ENCODE results near the gene SORCS3. TPM values are rescaled to one million over a fixed set of nuclear protein-coding genes. Genes with fewer than 3 reads are reported as not detected.

The SORCS3 gene
- total and polyA plus RNA-seq, 9 of the 15 experiments (the other 6 are each of a cell fraction or from before 2014, with no cell fraction given), result not detected

DNA sequence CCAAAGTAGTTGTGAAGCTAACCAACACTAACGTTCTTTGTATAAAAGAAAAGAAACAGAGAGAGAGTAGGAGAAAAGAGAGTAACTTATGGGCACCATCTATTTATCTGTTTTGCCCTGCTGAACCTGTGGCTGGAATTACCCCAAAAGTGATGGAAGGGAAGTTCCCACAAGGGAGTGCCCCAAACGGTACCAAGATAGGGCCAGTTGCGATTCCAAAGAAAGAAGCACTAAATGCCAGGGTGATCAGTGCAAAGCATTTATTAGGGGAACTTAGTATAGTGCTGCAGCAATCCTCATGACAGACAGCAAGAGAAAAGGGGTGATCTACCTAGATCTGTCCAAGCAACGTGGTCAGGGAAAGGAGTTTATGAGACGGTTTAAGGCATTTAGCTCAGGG, 190.2 kb downstream of the SORCS3 start:
- POLR2A ChIA-PET, result no interaction called here
- no peak overlapping the region for H3K27ac ChIP-seq (ENCODE audit: extremely low read depth, low read depth, low read length)
- CTCF ChIA-PET (ENCODE audit: low intra/inter-chr PET ratio), result no interaction called here
- no peak overlapping the region for H2AFZ ChIP-seq (ENCODE audit: low read depth, low read length)
- H3K4me3 ChIP-seq, result no peak overlapping the region
- intact Hi-C loops (cut with micrococcal nuclease), result no loop called here
- in situ Hi-C loops (cut with MboI), result no loop called here
- H3K9me1 ChIP-seq (ENCODE audit: control insufficient read depth, insufficient read depth, low read length), result no peaks in the 10 kb centered on the region
- H3K36me3 ChIP-seq (ENCODE audit: control insufficient read depth, insufficient read depth, low read length), result no peaks in the 10 kb centered on the region
- DNase-seq (ENCODE audit: extremely low read depth in 1 of 4, low spot score in 3 of 4), result no peak
- no peaks in the 10 kb centered on the region for H3K27me3 ChIP-seq (ENCODE audit: control insufficient read depth in 2 of 2, insufficient read depth in 2 of 2, low read length in 2 of 2)
- TF ChIP-seq RBFOX2 (IDR thresholded peaks at IDR 0.05; ENCODE audit: low read depth, low read length), result no peak
- no peak for TF ChIP-seq HMG20B (CRISPR knock-in tag; IDR thresholded peaks at IDR 0.05)
- no peak for TF ChIP-seq KDM1A (IDR thresholded peaks at IDR 0.05)
- TF ChIP-seq BRD9 (IDR thresholded peaks at IDR 0.05; ENCODE audit: low read depth, partially characterized antibody), result no peak
- TF ChIP-seq GABPB2 (CRISPR knock-in tag; conservative IDR thresholded peaks at IDR 0.05), result no peak
- TF ChIP-seq CBX5 (IDR thresholded peaks at IDR 0.05; ENCODE audit: borderline replicate concordance, low read depth), result no peak
- no peak for TF ChIP-seq PHF21A (IDR thresholded peaks at IDR 0.05; ENCODE audit: borderline replicate concordance, low read depth)
- no peak for TF ChIP-seq RUNX1 (IDR thresholded peaks at IDR 0.05; ENCODE audit: low read depth)
- TF ChIP-seq, protein P1, sequence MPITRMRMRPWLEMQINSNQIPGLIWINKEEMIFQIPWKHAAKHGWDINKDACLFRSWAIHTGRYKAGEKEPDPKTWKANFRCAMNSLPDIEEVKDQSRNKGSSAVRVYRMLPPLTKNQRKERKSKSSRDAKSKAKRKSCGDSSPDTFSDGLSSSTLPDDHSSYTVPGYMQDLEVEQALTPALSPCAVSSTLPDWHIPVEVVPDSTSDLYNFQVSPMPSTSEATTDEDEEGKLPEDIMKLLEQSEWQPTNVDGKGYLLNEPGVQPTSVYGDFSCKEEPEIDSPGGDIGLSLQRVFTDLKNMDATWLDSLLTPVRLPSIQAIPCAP (CRISPR knock-in tag; IDR thresholded peaks at IDR 0.05; ENCODE audit: borderline replicate concordance), result no peak
- no peak for TF ChIP-seq JUND (IDR thresholded peaks at IDR 0.05; ENCODE audit: borderline replicate concordance, low read depth, low read length)
- TF ChIP-seq JUND (tag; IDR thresholded peaks at IDR 0.05; ENCODE audit: borderline replicate concordance, low read depth, low read length), result no peak
- no peak for TF ChIP-seq KLF16 (IDR thresholded peaks at IDR 0.05)
- TF ChIP-seq NBN (IDR thresholded peaks at IDR 0.05; ENCODE audit: low read depth), result no peak
- no peak for TF ChIP-seq STAT5A (IDR thresholded peaks at IDR 0.05; ENCODE audit: borderline replicate concordance, low read length)
- TF ChIP-seq ZNF239 (CRISPR knock-in tag; IDR thresholded peaks at IDR 0.05), result no peak
- no peak for TF ChIP-seq ZFX (CRISPR knock-in tag; IDR thresholded peaks at IDR 0.05)
- H3K9ac ChIP-seq (ENCODE audit: insufficient read depth in 1 of 2, low read depth in 2 of 2, low read length in 2 of 2), result no peak overlapping the region
- no TSS peak for BruUV-seq (replicated peaks)
- WGBS (ENCODE audit: insufficient coverage, low coverage, missing lambda C conversion rate), result 0% methylated on average over 5 of the region's 5 CpGs
- H3K4me2 ChIP-seq (ENCODE audit: insufficient read depth, low read length), result no peak overlapping the region
- H3K9me3 ChIP-seq (replicated peaks; ENCODE audit: control insufficient read depth, insufficient read depth, low read depth, low read length), result no peaks in the 10 kb centered on the region
- no peaks in the 10 kb centered on the region for H3K79me2 ChIP-seq (ENCODE audit: control insufficient read depth, insufficient read depth, low read length)
- no peak for FAIRE-seq
- no peak for ATAC-seq
- H3K4me1 ChIP-seq (replicated peaks in 1 of 2; ENCODE audit: control insufficient read depth in 2 of 2, insufficient read depth in 2 of 2, low read length in 2 of 2), result no peaks in the 10 kb centered on the region
- no peaks in the 10 kb centered on the region for H4K20me1 ChIP-seq (replicated peaks; ENCODE audit: control insufficient read depth, insufficient read depth, low read length)

Measured in K562 (cell line).